GM18505 (cell line): Measurements from ENCODE around the gene GPANK1.

Experiments
- ATAC-seq: cut with Tn5 transposase; IDR thresholded peaks from one replicate; pipeline ENCODE4 v1.9.1; 2021; ENCODE audit not compliant: unreplicated experiment
- POLR2A ChIP-seq: IDR thresholded peaks from 4 replicates; pipeline ENCODE4 v1.6.1; 2011; ENCODE audit warnings: borderline replicate concordance; ENCODE audit not compliant: insufficient read depth, insufficient read length; ENCODE audit errors: extremely low read depth

Gene GPANK1

DNA sequence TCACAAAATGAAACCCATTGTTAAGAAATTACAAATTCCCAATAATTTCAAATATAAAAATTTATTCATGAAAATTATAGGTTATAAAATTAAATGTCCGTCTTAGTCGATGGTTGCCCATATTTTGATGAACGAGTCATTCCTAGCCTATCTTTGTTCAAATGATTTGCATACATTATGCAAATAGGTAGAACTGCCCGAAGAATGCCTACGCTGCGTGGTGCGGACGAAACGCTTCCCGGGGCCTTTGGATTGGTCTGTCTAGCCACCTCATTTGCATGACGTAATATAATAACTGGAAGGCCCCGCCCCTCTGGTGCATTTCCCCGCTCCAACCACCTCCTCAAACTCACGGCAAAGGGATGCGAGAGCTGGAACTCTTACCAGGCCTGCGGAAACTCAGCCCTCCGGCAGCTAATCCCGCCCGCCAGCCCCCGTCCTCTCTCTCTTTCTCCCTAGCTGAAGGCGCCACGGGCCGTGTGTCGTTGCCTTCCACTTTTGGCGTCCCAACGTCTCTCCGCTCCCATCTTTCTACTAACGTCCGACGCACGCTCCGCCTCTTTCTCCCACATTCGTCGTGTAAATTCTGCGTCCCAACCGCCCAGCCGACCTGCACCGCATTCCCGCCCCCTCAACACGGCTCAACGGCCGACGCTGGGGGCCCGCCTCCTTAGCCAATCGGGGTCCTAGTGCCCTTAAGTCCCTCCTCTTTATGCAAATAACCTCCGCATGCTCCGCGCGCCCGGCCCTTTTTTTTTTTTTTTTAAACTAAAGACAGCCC lies 44.8 kb downstream of the GPANK1 start:
- ATAC-seq, result peak; percentile 69
- peak; percentile 93 for TF ChIP-seq POLR2A

DNA sequence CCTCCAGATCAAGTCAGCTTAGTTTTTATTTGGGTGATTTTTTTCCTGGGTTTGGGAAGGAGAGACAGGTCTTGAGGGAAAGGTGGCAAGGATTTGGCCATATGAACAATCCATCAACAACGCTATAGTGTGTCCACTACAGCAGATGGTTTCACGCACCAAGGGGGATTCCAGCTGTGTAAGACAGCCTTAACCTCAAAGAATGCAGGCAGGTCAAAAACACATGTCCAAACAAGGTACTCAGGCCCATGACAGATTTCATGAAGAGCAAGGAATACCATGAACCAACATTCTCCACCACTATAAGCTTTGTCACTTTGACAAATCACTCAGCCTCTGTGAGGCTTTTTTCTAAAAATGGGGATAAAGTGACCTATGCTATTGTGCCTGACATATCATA lies 47.8 kb downstream of the GPANK1 start:
- no peak for ATAC-seq
- TF ChIP-seq POLR2A, result no peak

DNA sequence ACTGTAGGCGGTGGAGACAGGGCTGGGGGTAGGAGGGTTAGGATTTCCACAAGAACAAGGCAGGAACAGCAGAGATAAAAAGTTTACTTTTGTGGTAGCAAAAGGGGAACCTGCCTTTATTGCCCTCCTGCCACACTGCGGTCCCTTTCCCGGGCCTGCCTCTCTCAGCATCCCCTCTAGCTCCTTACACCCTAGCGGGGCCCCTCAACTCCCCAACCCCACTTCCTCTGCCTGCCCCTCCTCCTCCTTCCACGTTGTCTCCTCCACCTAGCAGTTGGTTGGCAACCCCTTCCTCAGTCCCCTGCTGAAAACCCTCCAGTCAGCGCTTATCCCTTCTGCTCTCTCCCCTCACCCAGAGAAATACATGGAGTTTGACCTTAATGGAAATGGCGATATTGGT lies 49.0 kb downstream of the GPANK1 start:
- no peak for ATAC-seq
- TF ChIP-seq POLR2A, result peak; percentile 26

DNA sequence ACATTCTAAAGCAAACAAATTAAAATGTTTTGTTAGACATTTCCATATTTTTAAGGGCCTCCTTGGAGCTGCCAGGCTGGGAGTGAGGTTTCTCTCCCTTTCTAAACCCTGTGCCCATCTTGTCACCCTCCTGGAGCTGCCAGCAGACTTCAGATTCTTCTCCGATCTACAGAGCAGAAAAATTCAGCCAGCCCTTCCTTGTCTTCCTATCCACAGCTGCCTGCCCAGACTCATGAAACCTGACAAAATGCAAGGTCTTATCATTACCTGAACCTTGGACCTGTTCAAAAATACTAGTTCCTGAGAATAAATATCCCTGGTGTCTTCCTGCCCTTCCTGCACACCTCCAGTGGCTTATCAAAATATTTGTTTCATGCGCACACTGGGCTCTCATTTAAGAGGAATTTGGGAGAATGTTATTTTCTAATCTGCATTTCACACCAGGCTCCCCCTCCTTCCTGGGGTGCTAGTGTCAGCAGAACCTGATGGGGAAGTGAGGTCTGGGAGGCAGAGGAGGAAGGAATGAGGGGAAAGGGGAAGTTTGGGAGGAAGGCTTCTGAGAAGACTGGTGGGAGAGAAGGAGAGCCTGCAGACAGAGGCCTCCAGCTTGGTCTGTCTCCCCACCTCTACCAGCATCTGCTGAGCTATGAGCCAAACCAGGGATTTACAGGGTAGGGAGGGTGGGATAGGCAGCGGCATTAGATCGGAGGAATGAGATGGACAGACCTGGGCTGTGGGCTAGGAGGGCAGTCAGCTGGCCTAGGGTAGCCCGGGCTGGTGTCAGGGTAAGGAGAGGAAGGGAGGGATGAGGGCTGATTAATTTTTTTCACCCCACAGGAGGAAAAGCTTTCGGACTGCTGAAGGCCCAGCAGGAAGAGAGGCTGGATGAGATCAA lies 49.9 kb downstream of the GPANK1 start, which contains the start of gene AIF1:
Gene AIF1 (plus strand): TSS at position 551 of the 895 bp plus-strand sequence. CDS start 96 bp downstream, at position 647.
- no peak for TF ChIP-seq POLR2A
- ATAC-seq, result no peak

DNA sequence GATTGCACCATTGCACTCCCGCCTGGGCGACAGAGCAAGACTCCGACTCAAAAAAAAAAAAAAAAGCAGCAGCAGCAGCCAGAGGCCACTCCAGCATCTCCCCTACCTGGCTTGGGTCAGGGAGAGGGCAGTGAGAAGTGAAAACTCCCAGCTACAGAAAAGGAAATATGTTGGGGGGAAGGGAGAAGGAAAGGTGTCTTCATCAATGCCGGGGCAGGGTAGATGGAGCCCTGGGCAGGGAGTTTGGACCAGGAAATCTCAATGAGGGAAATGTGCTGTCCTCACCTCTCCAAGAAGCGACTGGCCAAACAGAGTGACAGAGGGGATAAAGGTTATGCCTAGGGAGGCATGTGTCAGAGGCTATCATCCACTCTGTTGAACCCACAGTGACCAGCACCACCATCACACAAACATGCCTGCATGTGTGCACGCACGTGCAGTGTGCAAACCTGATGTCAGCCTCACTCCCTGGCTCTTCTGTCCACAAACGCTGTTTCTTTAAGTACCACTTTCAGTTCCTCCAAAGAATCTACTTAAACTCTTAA lies 50.6 kb downstream of the GPANK1 start:
- TF ChIP-seq POLR2A, result peak; percentile 52
- no peak for ATAC-seq
